ENCODE data around the gene MTCL1. TPM values are rescaled to one million over a fixed set of nuclear protein-coding genes. Genes with fewer than 3 reads are reported as not detected.

The MTCL1 gene
- total RNA-seq, 2 donors from 2014 or later, result 15.3 to 27.7 TPM

- no peak for DNase-seq
- no peak for ATAC-seq
- no peaks in the 10 kb centered on the region for H3K9me3 ChIP-seq
- no peak overlapping the region for H3K4me3 ChIP-seq
- H3K4me1 ChIP-seq, result peaks cover 8% of the 10 kb centered on the region
- TF ChIP-seq POLR2A (IDR thresholded peaks at IDR 0.05) (no peak), CTCF (IDR thresholded peaks at IDR 0.05) (no peak)
- H3K27me3 ChIP-seq, result no peaks in the 10 kb centered on the region
- no peak overlapping the region for H3K27ac ChIP-seq
- WGBS, 2 donors, result 83 to 92% methylated on average over 15 of the region's 15 CpGs
- intact Hi-C loops (cut with DNase I), result no loop called here
- no peaks in the 10 kb centered on the region for H3K36me3 ChIP-seq (replicated peaks in 1 of 2; ENCODE audit: insufficient read depth in 1 of 2, low read depth in 2 of 2)
Measured at GRCh38 chr18:8745355-8746014, 40.1 kb downstream of the MTCL1 start.

GRCh38 chr18:8747440-8747937 is 42.1 kb downstream of the MTCL1 start:
- no peaks in the 10 kb centered on the region for H3K27me3 ChIP-seq
- H3K9me3 ChIP-seq, result no peaks in the 10 kb centered on the region
- ATAC-seq (no peak), DNase-seq (no peak)
- WGBS, 2 donors, result 71 to 73% methylated on average over 6 of the region's 6 CpGs
- H3K4me3 ChIP-seq, result no peak overlapping the region
- no peaks in the 10 kb centered on the region for H3K36me3 ChIP-seq (replicated peaks in 1 of 2; ENCODE audit: insufficient read depth in 1 of 2, low read depth in 2 of 2)
- intact Hi-C loops (cut with DNase I), result no loop called here
- peaks cover 8% of the 10 kb centered on the region for H3K4me1 ChIP-seq
- TF ChIP-seq POLR2A (IDR thresholded peaks at IDR 0.05), result no peak
- no peak for TF ChIP-seq CTCF (IDR thresholded peaks at IDR 0.05)
- H3K27ac ChIP-seq, result no peak overlapping the region

GRCh38 chr18:8749492-8749891 is 44.1 kb downstream of the MTCL1 start:
- DNase-seq (no peak), ATAC-seq (no peak)
- Histone ChIP-seq H3K36me3 (replicated peaks in 1 of 2; ENCODE audit: insufficient read depth in 1 of 2, low read depth in 2 of 2) (no peaks in the 10 kb centered on the region), H3K4me1 (peaks cover under 1% of the 10 kb centered on the region), H3K4me3 (no peak overlapping the region), H3K9me3 (no peaks in the 10 kb centered on the region), H3K27ac (no peak overlapping the region), H3K27me3 (no peaks in the 10 kb centered on the region)
- WGBS, 2 donors, result 89 to 96% methylated on average over 6 of the region's 6 CpGs
- TF ChIP-seq POLR2A (IDR thresholded peaks at IDR 0.05) (no peak), CTCF (IDR thresholded peaks at IDR 0.05) (no peak)
- intact Hi-C loops (cut with DNase I), result no loop called here

- Histone ChIP-seq H3K9me3 (no peaks in the 10 kb centered on the region), H3K36me3 (replicated peaks in 1 of 2; ENCODE audit: insufficient read depth in 1 of 2, low read depth in 2 of 2) (no peaks in the 10 kb centered on the region), H3K4me3 (no peak overlapping the region), H3K4me1 (peaks cover 12% of the 10 kb centered on the region), H3K27ac (no peak overlapping the region), H3K27me3 (no peaks in the 10 kb centered on the region)
- TF ChIP-seq POLR2A (IDR thresholded peaks at IDR 0.05) (no peak), CTCF (IDR thresholded peaks at IDR 0.05) (no peak)
- DNase-seq (no peak), ATAC-seq (no peak)
- 86 to 90% methylated on average over 8 of the region's 8 CpGs for WGBS, 2 donors
- intact Hi-C loops (cut with DNase I), result no loop called here
Measured at GRCh38 chr18:8750954-8751415, 45.6 kb downstream of the MTCL1 start.

- intact Hi-C loops (cut with DNase I), result no loop called here
- WGBS, 2 donors, result 81 to 82% methylated on average over 9 of the region's 9 CpGs
- ATAC-seq (no peak), DNase-seq (no peak)
- Histone ChIP-seq H3K4me3 (no peak overlapping the region), H3K36me3 (replicated peaks in 1 of 2; ENCODE audit: insufficient read depth in 1 of 2, low read depth in 2 of 2) (no peaks in the 10 kb centered on the region), H3K27me3 (no peaks in the 10 kb centered on the region), H3K27ac (no peak overlapping the region), H3K4me1 (peaks cover 12% of the 10 kb centered on the region), H3K9me3 (no peaks in the 10 kb centered on the region)
- TF ChIP-seq POLR2A (IDR thresholded peaks at IDR 0.05), result no peak
- no peak for TF ChIP-seq CTCF (IDR thresholded peaks at IDR 0.05)
Measured at GRCh38 chr18:8751692-8752091, 46.3 kb downstream of the MTCL1 start.
